WI38 (cell line): ENCODE results near the gene RASL11A.
A peak's percentile ranks its signal among the peaks of the same experiment; 100 is the strongest.
"Not testable (repeated sequence)": the region's sequence is repeated elsewhere in the genome, so short reads cannot be mapped to it uniquely, and the experiment has no call there.

Source experiments
- H3K4me3 ChIP-seq: 2 replicates; pipeline ENCODE4 v1.5.1; 2011; ENCODE audit warnings: low read depth, mild to moderate bottlenecking, control low read depth, low read length
- CTCF ChIP-seq: IDR thresholded peaks from 2 replicates; pipeline ENCODE4 v1.5.1; 2012; ENCODE audit warnings: low read depth, mild to moderate bottlenecking, control low read depth, low read length

The RASL11A gene

GRCh38 chr13:27270594-27271520 lies at the start of gene RASL11A:
Gene RASL11A (plus strand): TSS chr13:27270830. CDS start chr13:27270945, 115 bp downstream.
- TF ChIP-seq CTCF: peak; percentile 84
- peak within 1 kb of the TSS; percentile 83 for H3K4me3 ChIP-seq

DNA sequence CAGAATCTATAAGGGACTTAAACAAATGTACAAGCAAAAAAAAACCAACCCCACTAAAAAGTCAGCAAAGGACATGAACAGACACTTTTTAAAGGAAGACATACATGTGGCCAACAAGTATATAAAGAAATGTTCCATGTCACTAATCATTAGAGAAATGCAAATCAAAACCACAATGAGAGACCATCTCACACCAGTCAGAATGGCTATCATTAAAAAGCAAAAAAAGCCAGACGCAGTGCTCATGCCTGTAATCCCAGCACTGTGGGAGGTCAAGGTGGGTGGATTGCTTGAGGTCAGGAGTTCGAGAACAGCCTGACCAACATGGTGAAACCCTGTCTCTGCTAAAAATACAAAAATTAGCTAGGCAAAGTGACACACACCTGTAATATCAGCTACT lies 48.5 kb upstream of the RASL11A start:
- H3K4me3 ChIP-seq: not testable (repeated sequence)

GRCh38 chr13:27226991-27227390 lies 43.6 kb upstream of the RASL11A start:
- no peak overlapping the region for H3K4me3 ChIP-seq
- TF ChIP-seq CTCF: no peak

DNA sequence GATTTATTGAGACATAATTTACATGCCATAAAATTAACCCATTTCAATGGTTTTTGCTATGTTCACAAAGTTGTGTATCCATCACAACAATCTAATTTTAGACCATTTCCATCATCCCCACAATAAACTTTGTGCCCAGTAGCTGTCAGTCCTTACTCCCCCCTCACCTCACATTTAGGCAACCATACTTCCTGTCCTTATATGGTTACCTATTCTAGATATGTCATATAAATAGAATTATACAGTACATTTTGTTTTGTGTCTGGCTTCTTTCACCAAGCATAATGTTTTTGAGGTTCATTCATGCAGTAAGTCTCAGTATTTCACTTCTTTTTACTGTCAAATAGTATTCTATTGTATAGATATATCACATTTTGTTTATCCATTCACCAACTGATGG lies 42.5 kb upstream of the RASL11A start:
- TF ChIP-seq CTCF: no peak
- H3K4me3 ChIP-seq: no peak overlapping the region

- H3K4me3 ChIP-seq: no peak overlapping the region
- TF ChIP-seq CTCF: no peak
Measured at GRCh38 chr13:27229642-27230041, 41.0 kb upstream of the RASL11A start.

GRCh38 chr13:27233964-27234363 lies 36.7 kb upstream of the RASL11A start:
- no peak for TF ChIP-seq CTCF
- no peak overlapping the region for H3K4me3 ChIP-seq

- no peak overlapping the region for H3K4me3 ChIP-seq
- no peak for TF ChIP-seq CTCF
Measured at GRCh38 chr13:27236478-27236877, 34.2 kb upstream of the RASL11A start.

DNA sequence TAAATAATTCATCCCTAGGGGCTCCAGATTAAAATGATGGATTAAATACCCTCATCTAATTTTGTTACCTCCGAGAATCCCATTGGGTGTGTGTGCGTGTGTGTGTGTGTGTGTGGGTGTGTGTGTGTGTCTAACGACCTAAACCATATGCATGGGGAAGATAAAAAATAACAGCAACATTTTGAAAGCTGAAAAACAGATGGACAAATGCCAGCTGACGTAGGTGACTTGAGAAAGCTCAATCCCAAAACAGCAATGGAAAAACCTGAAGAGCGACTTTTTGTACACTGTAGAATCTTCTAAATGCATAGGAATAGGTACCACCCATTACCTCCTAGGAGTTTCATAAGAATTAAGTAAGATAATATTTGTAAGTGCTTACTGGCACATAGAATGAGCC lies 27.9 kb upstream of the RASL11A start:
- H3K4me3 ChIP-seq: no peak overlapping the region
- no peak for TF ChIP-seq CTCF
